ENCODE results near the gene FBXO10. TPM values are rescaled to one million over a fixed set of nuclear protein-coding genes. Genes with fewer than 3 reads are reported as not detected.

Gene FBXO10
- total RNA-seq, 1 donor = 28.6 TPM

GRCh38 chr9:37540634-37541033 is 35.5 kb downstream of the FBXO10 start:
- DNase-seq (ENCODE audit: insufficient read length, low spot score, missing footprints) = no peak
- no peaks in the 10 kb centered on the region for H3K27me3 ChIP-seq (ENCODE audit: insufficient read depth, low read length)
- H3K4me3 ChIP-seq (ENCODE audit: insufficient read depth, low read length) = no peak overlapping the region
- no peak overlapping the region for H2AFZ ChIP-seq (ENCODE audit: low read length)
- no peak overlapping the region for H3K4me2 ChIP-seq (ENCODE audit: insufficient read depth, low read length)
- H3K4me1 ChIP-seq (ENCODE audit: insufficient read depth, low read length) = no peaks in the 10 kb centered on the region
- no peaks in the 10 kb centered on the region for H4K20me1 ChIP-seq (ENCODE audit: insufficient read depth, low read length)
- no peak for TF ChIP-seq CTCF (IDR thresholded peaks at IDR 0.05; ENCODE audit: extremely low read depth, low read depth, low read length)
- no peaks in the 10 kb centered on the region for H3K9me3 ChIP-seq (ENCODE audit: low read depth, low read length)
- H3K36me3 ChIP-seq (ENCODE audit: insufficient read depth, low read length) = peaks cover 32% of the 10 kb centered on the region
- no peaks in the 10 kb centered on the region for H3K79me2 ChIP-seq (ENCODE audit: insufficient read depth, low read length)
- H3K27ac ChIP-seq (ENCODE audit: low read depth, low read length) = no peak overlapping the region

GRCh38 chr9:37539634-37540033 is 36.5 kb downstream of the FBXO10 start:
- no peak for TF ChIP-seq CTCF (IDR thresholded peaks at IDR 0.05; ENCODE audit: extremely low read depth, low read depth, low read length)
- H3K27me3 ChIP-seq (ENCODE audit: insufficient read depth, low read length) = no peaks in the 10 kb centered on the region
- no peaks in the 10 kb centered on the region for H3K4me1 ChIP-seq (ENCODE audit: insufficient read depth, low read length)
- H3K27ac ChIP-seq (ENCODE audit: low read depth, low read length) = no peak overlapping the region
- no peaks in the 10 kb centered on the region for H4K20me1 ChIP-seq (ENCODE audit: insufficient read depth, low read length)
- H2AFZ ChIP-seq (ENCODE audit: low read length) = no peak overlapping the region
- no peak overlapping the region for H3K4me2 ChIP-seq (ENCODE audit: insufficient read depth, low read length)
- H3K4me3 ChIP-seq (ENCODE audit: insufficient read depth, low read length) = no peak overlapping the region
- no peaks in the 10 kb centered on the region for H3K9me3 ChIP-seq (ENCODE audit: low read depth, low read length)
- DNase-seq (ENCODE audit: insufficient read length, low spot score, missing footprints) = no peak
- H3K36me3 ChIP-seq (ENCODE audit: insufficient read depth, low read length) = peaks cover 32% of the 10 kb centered on the region
- H3K79me2 ChIP-seq (ENCODE audit: insufficient read depth, low read length) = no peaks in the 10 kb centered on the region

GRCh38 chr9:37538099-37538498 is 38.1 kb downstream of the FBXO10 start:
- Histone ChIP-seq H3K27me3 (ENCODE audit: insufficient read depth, low read length) (no peaks in the 10 kb centered on the region), H2AFZ (ENCODE audit: low read length) (no peak overlapping the region), H3K9me3 (ENCODE audit: low read depth, low read length) (no peaks in the 10 kb centered on the region), H3K4me3 (ENCODE audit: insufficient read depth, low read length) (no peak overlapping the region), H4K20me1 (ENCODE audit: insufficient read depth, low read length) (no peaks in the 10 kb centered on the region), H3K4me1 (ENCODE audit: insufficient read depth, low read length) (no peaks in the 10 kb centered on the region), H3K36me3 (ENCODE audit: insufficient read depth, low read length) (peaks cover 32% of the 10 kb centered on the region), H3K4me2 (ENCODE audit: insufficient read depth, low read length) (no peak overlapping the region), H3K27ac (ENCODE audit: low read depth, low read length) (no peak overlapping the region), H3K79me2 (ENCODE audit: insufficient read depth, low read length) (no peaks in the 10 kb centered on the region)
- no peak for TF ChIP-seq CTCF (IDR thresholded peaks at IDR 0.05; ENCODE audit: extremely low read depth, low read depth, low read length)
- no peak for DNase-seq (ENCODE audit: insufficient read length, low spot score, missing footprints)

- DNase-seq (ENCODE audit: insufficient read length, low spot score, missing footprints) = peak; percentile 38
- Histone ChIP-seq H3K27ac (ENCODE audit: low read depth, low read length) (no peak overlapping the region), H3K79me2 (ENCODE audit: insufficient read depth, low read length) (no peaks in the 10 kb centered on the region), H3K9me3 (ENCODE audit: low read depth, low read length) (no peaks in the 10 kb centered on the region), H3K4me2 (ENCODE audit: insufficient read depth, low read length) (no peak overlapping the region), H3K27me3 (ENCODE audit: insufficient read depth, low read length) (no peaks in the 10 kb centered on the region), H4K20me1 (ENCODE audit: insufficient read depth, low read length) (no peaks in the 10 kb centered on the region), H3K4me3 (ENCODE audit: insufficient read depth, low read length) (no peak overlapping the region), H2AFZ (ENCODE audit: low read length) (no peak overlapping the region), H3K36me3 (ENCODE audit: insufficient read depth, low read length) (peaks cover 23% of the 10 kb centered on the region), H3K4me1 (ENCODE audit: insufficient read depth, low read length) (no peaks in the 10 kb centered on the region)
- TF ChIP-seq CTCF (IDR thresholded peaks at IDR 0.05; ENCODE audit: extremely low read depth, low read depth, low read length) = no peak
Measured at GRCh38 chr9:37534901-37535300, 41.3 kb downstream of the FBXO10 start.
